Epithelial cell of proximal tubule (primary cell): Measurements from ENCODE around the gene ASTN2. TPM values are rescaled to one million over a fixed set of nuclear protein-coding genes. Genes with fewer than 3 reads are reported as not detected.
"Not testable (repeated sequence)": the region's sequence is repeated elsewhere in the genome, so short reads cannot be mapped to it uniquely, and the experiment has no call there.

ENCODE experiments used
- DNase-seq: peaks from one replicate; pipeline ENCODE4 v3.0.0-alpha.2; 2011; ENCODE audit warnings: low read depth
- H3K4me3 ChIP-seq: 2 replicates; pipeline ENCODE4 v1.5.1; 2011; ENCODE audit warnings: low read depth, mild to moderate bottlenecking, low read length
- CTCF ChIP-seq: conservative IDR thresholded peaks from 2 replicates; pipeline ENCODE4 v1.5.1; 2012; ENCODE audit warnings: low read depth, mild to moderate bottlenecking, low read length
- total RNA-seq: library from RNA; depleted of rRNA; stranded (reverse); fragments of >200 nt; gene quantifications from 2 replicates; pipeline ENCODE4 v1.2.3, GENCODE V29; 2015

Gene ASTN2
- total RNA-seq, 1 donor from 2014 or later: 4.4 TPM

GRCh38 chr9:116897201-116897600 is 517.7 kb downstream of the ASTN2 start:
- TF ChIP-seq CTCF: no peak
- DNase-seq: no peak
- H3K4me3 ChIP-seq: no peak overlapping the region

DNA sequence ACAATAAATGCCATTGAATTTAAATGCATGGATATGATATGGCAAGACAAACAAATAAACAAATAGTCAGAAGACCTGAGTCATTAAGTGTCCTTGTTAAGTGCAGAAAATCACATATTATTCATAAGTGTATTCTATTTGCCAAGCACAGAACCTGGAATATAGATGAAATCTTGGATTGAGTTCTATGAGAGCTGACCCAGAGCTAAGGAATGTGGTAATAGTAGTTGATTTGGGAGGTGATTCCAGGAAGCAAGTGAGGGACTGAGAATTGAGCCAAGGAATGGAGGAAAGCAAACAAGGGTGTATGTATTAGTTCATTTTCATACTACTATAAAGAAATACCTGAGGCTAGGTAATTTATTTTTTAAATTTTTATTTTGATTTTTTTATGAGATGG is 518.9 kb downstream of the ASTN2 start:
- H3K4me3 ChIP-seq: no peak overlapping the region
- DNase-seq: no peak
- no peak for TF ChIP-seq CTCF

DNA sequence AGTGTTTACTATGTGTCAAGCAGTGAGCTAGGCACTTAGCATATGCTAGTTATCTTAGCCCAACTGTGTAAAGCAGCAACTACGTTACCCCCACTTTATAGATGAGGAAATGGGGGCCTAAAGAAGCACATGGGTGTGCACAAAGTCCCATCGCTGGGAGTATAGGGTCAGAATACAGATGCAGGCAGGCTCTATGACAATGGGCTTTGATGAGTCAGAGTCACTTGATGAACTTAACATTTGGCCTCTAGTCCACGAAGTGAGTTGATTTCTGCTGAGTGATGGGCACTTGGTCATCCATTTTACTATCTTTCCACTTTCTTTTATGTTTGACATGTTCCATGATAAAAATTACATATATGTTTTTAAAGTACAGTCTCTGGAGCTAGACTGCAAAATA is 523.4 kb downstream of the ASTN2 start:
- DNase-seq: no peak
- TF ChIP-seq CTCF: no peak
- H3K4me3 ChIP-seq: no peak overlapping the region

- H3K4me3 ChIP-seq, DNase-seq: not testable (repeated sequence)
These were observed 526.4 kb downstream of the ASTN2 start for GRCh38 chr9:116888476-116888875.

GRCh38 chr9:116888066-116888465 is 526.8 kb downstream of the ASTN2 start:
- no peak for TF ChIP-seq CTCF
- no peak overlapping the region for H3K4me3 ChIP-seq
- no peak for DNase-seq

DNA sequence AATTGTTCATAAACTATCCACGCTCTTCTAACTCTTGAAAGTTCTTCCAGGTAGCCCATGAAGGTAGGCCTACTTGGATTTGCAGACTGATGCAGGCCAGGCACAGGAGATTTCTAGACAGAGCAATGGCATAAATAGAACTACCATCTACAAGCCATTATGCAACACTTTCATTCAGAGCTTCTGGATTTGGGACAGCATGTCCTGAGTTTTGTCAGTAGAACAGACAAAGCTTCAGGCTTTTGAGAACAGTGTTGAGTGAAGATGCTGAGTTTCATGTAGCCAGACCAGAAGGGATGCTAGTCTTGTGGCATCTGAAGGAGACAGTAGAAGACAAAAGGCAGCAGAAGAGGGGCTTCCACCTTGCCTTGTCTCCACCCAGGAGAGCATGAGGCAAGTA is 531.2 kb downstream of the ASTN2 start:
- H3K4me3 ChIP-seq: no peak overlapping the region
- no peak for TF ChIP-seq CTCF
- DNase-seq: no peak

GRCh38 chr9:116877072-116877471 is 537.8 kb downstream of the ASTN2 start:
- no peak for TF ChIP-seq CTCF
- no peak overlapping the region for H3K4me3 ChIP-seq
- no peak for DNase-seq

GRCh38 chr9:116875576-116875975 is 539.3 kb downstream of the ASTN2 start:
- TF ChIP-seq CTCF: no peak
- DNase-seq: no peak
- no peak overlapping the region for H3K4me3 ChIP-seq
